ENCODE data around the gene SEPTIN1.

The SEPTIN1 gene

DNA sequence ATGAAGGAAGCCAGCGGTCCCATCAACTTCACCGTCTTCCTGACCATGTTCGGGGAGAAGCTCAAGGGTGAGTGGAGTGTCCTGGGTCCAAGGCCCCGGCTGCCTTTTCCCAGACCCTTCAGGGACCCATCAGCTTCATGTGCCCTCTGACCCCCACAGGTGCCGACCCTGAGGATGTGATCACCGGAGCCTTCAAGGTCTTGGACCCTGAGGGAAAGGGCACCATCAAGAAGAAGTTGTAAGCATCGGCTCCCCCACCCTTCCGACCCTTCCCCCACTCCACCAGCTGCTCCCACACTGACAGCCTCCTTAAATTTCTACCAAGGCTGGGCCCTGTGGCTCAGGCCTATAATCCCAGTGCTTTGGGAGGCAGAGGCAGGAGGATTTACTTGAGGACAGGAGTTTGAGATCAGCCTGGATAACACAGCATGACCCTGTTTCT, 5.9 kb downstream of the SEPTIN1 start:
- DNase-seq = no peak

- DNase-seq = peak; percentile 50
Measured at GRCh38 chr16:30375864-30376263, 6.5 kb downstream of the SEPTIN1 start.

GRCh38 chr16:30374538-30374937, 7.8 kb downstream of the SEPTIN1 start, which contains the start of gene MYL11:
TSS of gene MYL11 (plus strand) at chr16:30374802. CDS start at chr16:30374858, 56 bp downstream.
- peak; percentile 41 for DNase-seq

DNA sequence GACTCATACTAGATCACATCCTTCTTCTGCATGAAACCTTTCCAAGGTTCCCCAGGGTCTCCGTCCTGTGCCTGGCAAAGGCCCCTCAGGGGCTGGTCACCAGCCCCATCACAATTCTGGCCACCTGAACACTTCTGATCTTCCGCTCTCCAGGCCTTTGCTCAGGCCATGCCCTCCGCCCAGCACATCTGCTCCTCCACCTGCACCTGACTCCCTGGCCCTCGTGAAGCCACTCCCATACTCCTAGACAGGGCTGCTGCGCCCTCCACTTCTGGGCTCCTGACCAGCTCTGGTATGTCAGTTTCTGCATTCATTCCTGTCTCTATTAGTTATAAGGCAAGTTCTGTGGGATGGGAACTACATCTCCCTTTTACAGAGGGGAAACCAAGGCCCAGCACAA, 9.6 kb downstream of the SEPTIN1 start:
- no peak for DNase-seq

DNA sequence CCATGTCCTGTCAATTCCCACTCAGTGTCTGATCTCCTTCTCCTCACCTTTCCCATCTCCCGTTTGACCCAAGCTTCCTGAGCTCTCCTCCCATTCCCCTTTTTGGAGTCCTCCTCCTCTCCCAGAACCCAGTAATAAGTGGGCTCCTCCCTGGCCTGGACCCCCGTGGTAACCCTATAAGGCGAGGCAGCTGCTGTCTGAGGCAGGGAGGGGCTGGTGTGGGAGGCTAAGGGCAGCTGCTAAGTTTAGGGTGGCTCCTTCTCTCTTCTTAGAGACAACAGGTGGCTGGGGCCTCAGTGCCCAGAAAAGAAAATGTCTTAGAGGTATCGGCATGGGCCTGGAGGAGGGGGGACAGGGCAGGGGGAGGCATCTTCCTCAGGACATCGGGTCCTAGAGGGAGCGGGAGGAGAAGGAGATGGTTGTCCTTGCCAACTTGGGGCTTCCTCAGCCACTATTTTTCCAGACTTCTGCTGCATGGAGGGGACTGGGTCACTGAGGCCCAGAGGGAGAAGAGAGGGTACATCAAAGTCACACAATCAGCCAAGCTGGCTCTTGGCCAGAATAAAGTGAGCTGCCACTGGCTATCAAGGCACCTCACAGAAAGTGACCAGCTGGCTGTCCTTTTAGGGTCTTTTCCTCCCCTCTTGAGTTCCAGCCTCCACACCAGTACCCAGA, 10.2 kb downstream of the SEPTIN1 start:
- DNase-seq = no peak

DNA sequence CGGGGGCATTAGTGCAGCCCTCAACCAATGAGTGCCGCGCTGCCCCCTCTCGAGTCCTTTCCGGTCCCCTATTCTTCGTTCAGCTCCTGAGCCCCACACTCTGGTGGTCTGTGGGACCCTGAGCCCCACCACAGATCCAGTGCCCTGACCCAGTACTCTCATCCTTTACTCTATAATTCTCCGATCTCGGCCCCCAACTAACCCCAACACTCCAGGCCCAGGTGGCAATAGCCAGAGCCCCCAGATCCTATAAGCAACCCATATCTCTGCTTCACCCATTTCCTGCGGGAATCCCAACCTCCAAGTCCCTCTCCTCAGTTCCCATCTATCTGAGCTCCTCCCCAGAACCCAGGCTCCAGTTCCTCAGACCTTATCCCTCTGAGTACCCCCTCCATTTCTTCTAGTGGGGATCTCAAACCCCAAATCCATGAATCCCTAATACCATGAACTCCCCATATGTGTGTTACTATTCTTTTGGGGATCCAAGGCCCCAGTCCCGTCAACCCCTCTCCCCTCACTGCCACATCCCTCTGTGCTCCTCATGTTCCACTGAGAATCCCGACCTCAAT, 11.0 kb downstream of the SEPTIN1 start:
- DNase-seq = peak; percentile 47

GRCh38 chr16:30370456-30371247, 11.7 kb downstream of the SEPTIN1 start, which contains the start of gene TBC1D10B:
TSS of gene TBC1D10B (minus strand) at chr16:30370494. CDS start at chr16:30370183, 311 bp downstream.
- DNase-seq = peak; percentile 100

GRCh38 chr16:30369938-30370455, 12.4 kb downstream of the SEPTIN1 start:
- DNase-seq = no peak

GRCh38 chr16:30369091-30369937, 13.0 kb downstream of the SEPTIN1 start:
- peak; percentile 60 for DNase-seq

DNA sequence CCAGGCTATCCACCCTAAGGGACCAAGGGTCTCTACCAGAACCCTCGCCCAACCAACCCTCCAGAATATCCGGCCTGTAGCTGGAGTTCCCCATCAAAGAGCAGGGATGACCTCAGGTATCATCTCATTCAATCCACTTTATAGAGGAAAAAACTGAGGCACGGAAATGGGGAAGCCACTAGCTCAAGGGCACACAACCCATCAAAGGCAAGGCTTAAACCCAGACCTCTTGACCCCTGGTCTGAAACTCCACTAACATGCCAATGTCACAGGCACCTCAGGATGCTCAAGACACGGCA, 13.6 kb downstream of the SEPTIN1 start:
- peak; percentile 52 for DNase-seq

GRCh38 chr16:30368122-30368791, 14.1 kb downstream of the SEPTIN1 start:
- peak; percentile 55 for DNase-seq

- DNase-seq = peak; percentile 45
Measured at GRCh38 chr16:30367349-30368009, 14.9 kb downstream of the SEPTIN1 start.

DNA sequence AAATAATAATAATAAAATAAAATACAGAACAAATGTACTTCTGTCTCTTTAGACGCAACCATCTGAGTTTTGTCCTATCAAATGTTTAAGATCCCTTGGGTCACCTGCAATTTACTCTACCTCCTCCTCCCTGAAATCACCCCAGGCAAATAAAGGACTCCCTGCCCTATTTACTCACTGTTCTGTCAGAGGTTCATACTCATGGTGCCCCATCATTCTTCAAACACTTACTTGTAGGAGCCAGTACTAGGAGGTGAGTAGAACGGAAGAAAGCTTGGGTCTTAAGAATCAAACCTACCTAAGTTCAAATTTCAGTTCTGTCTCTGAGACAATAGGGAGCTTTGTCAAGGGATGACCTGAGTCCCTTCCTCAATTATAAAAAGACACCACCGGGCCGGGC, 15.8 kb downstream of the SEPTIN1 start:
- DNase-seq = no peak

DNA sequence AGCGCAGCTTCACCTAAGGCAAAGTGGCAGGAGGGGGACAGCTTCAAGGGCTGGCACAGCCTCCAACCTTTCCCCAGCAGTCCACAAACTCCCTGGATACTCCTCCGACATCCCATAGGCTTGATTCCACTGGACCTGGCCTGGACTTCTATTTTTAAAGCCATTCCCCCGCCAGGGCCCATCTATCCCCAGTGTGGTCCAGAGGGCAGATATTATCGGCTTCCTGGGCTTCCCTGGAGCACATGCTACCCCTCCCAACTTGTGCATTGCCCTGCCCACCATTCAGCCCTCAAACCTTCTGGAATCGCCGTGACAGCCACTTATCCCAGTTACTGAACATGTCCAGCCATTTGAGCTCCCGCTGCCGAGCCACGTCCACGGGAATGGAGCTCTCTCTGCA, 17.2 kb downstream of the SEPTIN1 start:
- no peak for DNase-seq

DNA sequence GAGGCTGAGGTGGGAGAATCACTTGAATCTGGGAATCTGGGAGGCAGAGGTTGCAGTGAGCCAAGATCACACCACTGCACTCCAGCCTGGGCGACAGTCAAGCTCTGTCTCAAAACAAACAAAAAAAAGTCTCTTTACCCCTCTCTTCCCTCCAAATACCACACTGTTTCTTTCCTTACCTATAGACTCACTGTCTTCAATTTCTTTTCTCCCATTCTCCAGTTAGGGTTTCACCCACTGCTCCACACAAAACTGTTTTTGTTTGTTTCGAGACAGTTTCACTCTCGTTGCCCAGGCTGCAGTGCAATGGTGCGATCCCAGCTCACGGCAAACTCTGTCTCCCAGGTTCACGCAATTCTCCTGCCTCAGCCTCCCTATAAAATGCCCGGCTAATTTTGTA, 21.2 kb downstream of the SEPTIN1 start:
- DNase-seq = no peak

- peak; percentile 69 for DNase-seq
Measured at GRCh38 chr16:30359871-30360170, 22.5 kb downstream of the SEPTIN1 start.

DNA sequence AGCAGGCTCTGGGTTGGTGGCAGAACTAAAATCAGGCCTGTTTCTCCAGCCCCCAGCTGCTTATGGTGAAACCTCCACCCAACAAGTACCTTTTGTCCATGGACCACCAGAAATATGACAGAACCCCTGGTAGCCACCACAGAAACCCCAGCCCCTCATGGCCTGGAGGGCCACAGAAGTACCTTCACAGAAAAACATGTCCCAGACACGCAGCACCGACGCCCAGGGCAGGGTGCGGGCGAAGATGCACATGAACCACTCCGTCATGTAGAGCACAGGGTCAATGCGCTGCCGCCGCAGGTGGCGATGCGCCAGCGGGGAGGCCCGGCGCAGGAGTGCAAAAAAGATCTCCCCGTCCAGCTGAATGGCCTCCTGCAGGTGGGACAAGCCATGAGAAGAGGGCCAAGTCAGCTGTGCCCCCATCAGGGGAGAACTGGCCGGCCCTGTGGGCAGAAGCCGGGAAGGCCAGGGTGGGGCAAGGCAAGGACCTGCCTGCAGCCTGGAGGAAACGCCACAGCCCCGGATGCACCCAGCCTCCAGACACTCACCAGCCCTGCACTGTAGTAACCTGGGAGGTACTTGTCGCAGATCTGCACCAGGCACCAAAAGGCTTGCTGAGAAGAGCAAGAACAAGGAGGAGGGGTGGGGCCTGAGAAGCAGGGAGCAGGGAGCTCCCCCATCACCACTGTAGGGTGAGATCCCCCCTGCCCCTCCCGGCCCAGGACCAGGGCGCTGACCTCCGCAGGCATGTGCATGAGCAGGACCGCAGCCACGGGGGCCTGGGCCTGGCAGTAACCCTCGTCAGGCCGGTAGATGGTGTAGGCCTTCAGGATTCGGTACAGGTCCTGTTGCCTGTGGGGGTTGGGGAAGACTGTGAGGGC, 23.1 kb downstream of the SEPTIN1 start:
- DNase-seq = peak; percentile 43

- DNase-seq = peak; percentile 42
Measured at GRCh38 chr16:30358577-30358936, 23.8 kb downstream of the SEPTIN1 start.

- DNase-seq = peak; percentile 41
Measured at GRCh38 chr16:30357715-30358576, 24.4 kb downstream of the SEPTIN1 start.

Measured in islet precursor cell (in vitro differentiated cells).